Motor neuron (in vitro differentiated cells): ENCODE measurements around the gene IBTK. TPM values are rescaled to one million over a fixed set of nuclear protein-coding genes. Genes with fewer than 3 reads are reported as not detected.

Experiments used
- total RNA-seq, 8 experiments: library from RNA; unstranded; fragments of 300-600 nt; gene quantifications; 2 replicates each; pipeline versions ENCODE4 v1.2.3 to v1.2.4, GENCODE V29; 2022

The IBTK gene
- total RNA-seq, 8 experiments from 2014 or later: 23.1 to 46.3 (median 29.5) TPM

Other genes starting within 250 kb of the IBTK start
- gene TPBG, start 116.1 kb upstream of the IBTK start, total RNA-seq: 10 to 100 TPM in 4 of 8 experiments, 1 to 10 TPM in 4; 4.2 to 44.7 (median 11.1) TPM